ENCODE data around the gene GVQW3. TPM values are rescaled to one million over a fixed set of nuclear protein-coding genes. Genes with fewer than 3 reads are reported as not detected.

The GVQW3 gene
- total RNA-seq, 2 donors from 2014 or later = 6.6 to 13.5 TPM

GRCh38 chr11:76355172-76355571, 26.0 kb upstream of the GVQW3 start:
- Mint-ChIP-seq H3K4me1 (no peaks in the 10 kb centered on the region), H3K9me3 (peaks cover 23% of the 10 kb centered on the region), H3K27ac (no peak overlapping the region), H3K36me3 (ENCODE audit: low read depth) (peaks cover 70% of the 10 kb centered on the region), H3K27me3 (ENCODE audit: insufficient read depth) (no peaks in the 10 kb centered on the region), H3K4me3 (no peak overlapping the region)
- Histone ChIP-seq H3K27ac (ENCODE audit: low read depth, low read length) (no peak overlapping the region), H3K27me3 (ENCODE audit: control insufficient read depth, insufficient read depth, low read length, poor library complexity, severe bottlenecking) (no peaks in the 10 kb centered on the region), H3K4me3 (ENCODE audit: low read length) (no peak overlapping the region), H3K9me3 (ENCODE audit: control insufficient read depth, low read length) (peaks cover 31% of the 10 kb centered on the region), H3K4me1 (ENCODE audit: control insufficient read depth, insufficient read depth, low read length) (no peaks in the 10 kb centered on the region), H3K36me3 (ENCODE audit: control insufficient read depth, insufficient read depth, low read length) (peaks cover 62% of the 10 kb centered on the region), H3K9ac (ENCODE audit: extremely low read depth, low read length, poor library complexity, severe bottlenecking) (no peak overlapping the region)
- no peak for DNase-seq
- TF ChIP-seq CTCF (conservative IDR thresholded peaks at IDR 0.05) = no peak
- WGBS, 2 experiments (ENCODE audit: insufficient coverage in 1 of 2, insufficient read length in 1 of 2) = 80 to 91% methylated on average over 1 of the region's 1 CpG

DNA sequence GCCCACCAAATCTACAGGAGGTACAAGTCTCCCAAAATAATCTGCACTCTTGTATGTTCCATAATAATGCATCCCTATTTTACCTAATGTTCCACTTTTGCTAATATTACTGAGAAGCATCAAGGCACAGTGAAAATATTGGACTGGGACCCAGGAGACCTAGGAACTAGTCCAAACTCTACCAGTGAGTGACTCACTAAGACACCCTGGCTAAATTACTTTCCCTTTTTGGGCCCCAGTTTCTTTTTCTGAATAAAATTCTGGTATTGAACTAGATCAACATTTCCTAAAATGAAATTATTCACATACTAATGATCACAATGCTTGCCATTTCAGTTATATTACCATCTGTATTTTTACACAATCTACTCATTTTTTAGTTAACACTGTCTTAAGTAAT, 19.7 kb upstream of the GVQW3 start:
- H3K9ac ChIP-seq (ENCODE audit: extremely low read depth, low read length, poor library complexity, severe bottlenecking) = no peak overlapping the region
- no peak for DNase-seq
- H3K4me1 Mint-ChIP-seq = peaks cover 6% of the 10 kb centered on the region
- H3K36me3 ChIP-seq (ENCODE audit: control insufficient read depth, insufficient read depth, low read length) = peaks cover 48% of the 10 kb centered on the region
- no peak for TF ChIP-seq CTCF (conservative IDR thresholded peaks at IDR 0.05)
- H3K27ac Mint-ChIP-seq = no peak overlapping the region
- H3K4me3 Mint-ChIP-seq = no peak overlapping the region
- no peak overlapping the region for H3K4me3 ChIP-seq (ENCODE audit: low read length)
- H3K9me3 Mint-ChIP-seq = no peaks in the 10 kb centered on the region
- no peaks in the 10 kb centered on the region for H3K27me3 Mint-ChIP-seq (ENCODE audit: insufficient read depth)
- H3K27ac ChIP-seq (ENCODE audit: low read depth, low read length) = no peak overlapping the region
- H3K27me3 ChIP-seq (ENCODE audit: control insufficient read depth, insufficient read depth, low read length, poor library complexity, severe bottlenecking) = no peaks in the 10 kb centered on the region
- peaks cover 39% of the 10 kb centered on the region for H3K36me3 Mint-ChIP-seq (ENCODE audit: low read depth)
- H3K4me1 ChIP-seq (ENCODE audit: control insufficient read depth, insufficient read depth, low read length) = no peaks in the 10 kb centered on the region
- H3K9me3 ChIP-seq (ENCODE audit: control insufficient read depth, low read length) = no peaks in the 10 kb centered on the region

- WGBS, 2 experiments (ENCODE audit: insufficient coverage in 1 of 2, insufficient read length in 1 of 2) = 74 to 100% methylated on average over 1 to 2 of the region's 2 CpGs
Observed at GRCh38 chr11:76361776-76362175, 19.3 kb upstream of the GVQW3 start.

More at GRCh38 chr11:76361776-76362175, 19.3 kb upstream of the GVQW3 start:
- no peaks in the 10 kb centered on the region for H3K27me3 Mint-ChIP-seq (ENCODE audit: insufficient read depth)
- no peaks in the 10 kb centered on the region for H3K4me1 ChIP-seq (ENCODE audit: control insufficient read depth, insufficient read depth, low read length)
- H3K4me3 ChIP-seq (ENCODE audit: low read length) = no peak overlapping the region
- no peak overlapping the region for H3K9ac ChIP-seq (ENCODE audit: extremely low read depth, low read length, poor library complexity, severe bottlenecking)
- H3K27me3 ChIP-seq (ENCODE audit: control insufficient read depth, insufficient read depth, low read length, poor library complexity, severe bottlenecking) = no peaks in the 10 kb centered on the region
- no peak overlapping the region for H3K27ac Mint-ChIP-seq
- TF ChIP-seq CTCF (conservative IDR thresholded peaks at IDR 0.05) = no peak
- peaks cover 6% of the 10 kb centered on the region for H3K4me1 Mint-ChIP-seq
- H3K9me3 Mint-ChIP-seq = no peaks in the 10 kb centered on the region
- H3K9me3 ChIP-seq (ENCODE audit: control insufficient read depth, low read length) = no peaks in the 10 kb centered on the region
- peaks cover 46% of the 10 kb centered on the region for H3K36me3 ChIP-seq (ENCODE audit: control insufficient read depth, insufficient read depth, low read length)
- no peak for DNase-seq
- H3K27ac ChIP-seq (ENCODE audit: low read depth, low read length) = no peak overlapping the region
- H3K4me3 Mint-ChIP-seq = no peak overlapping the region
- H3K36me3 Mint-ChIP-seq (ENCODE audit: low read depth) = peaks cover 39% of the 10 kb centered on the region
